M059J (cell line): Measurements from ENCODE around the gene METTL17. TPM values are rescaled to one million over a fixed set of nuclear protein-coding genes. Genes with fewer than 3 reads are reported as not detected.
"Not testable (repeated sequence)": the region's sequence is repeated elsewhere in the genome, so short reads cannot be mapped to it uniquely, and the experiment has no call there.

Experiments
- DNase-seq: peaks from one replicate; pipeline ENCODE4 v3.0.0-alpha.2; 2012; ENCODE audit warnings: low read depth
- total RNA-seq: library from RNA; depleted of rRNA; stranded (reverse); fragments of >200 nt; shearing (Covaris generic); gene quantifications from 2 replicates; pipeline ENCODE4 v1.2.3, GENCODE V29; 2014; rRNA removed

Gene METTL17, protein sequence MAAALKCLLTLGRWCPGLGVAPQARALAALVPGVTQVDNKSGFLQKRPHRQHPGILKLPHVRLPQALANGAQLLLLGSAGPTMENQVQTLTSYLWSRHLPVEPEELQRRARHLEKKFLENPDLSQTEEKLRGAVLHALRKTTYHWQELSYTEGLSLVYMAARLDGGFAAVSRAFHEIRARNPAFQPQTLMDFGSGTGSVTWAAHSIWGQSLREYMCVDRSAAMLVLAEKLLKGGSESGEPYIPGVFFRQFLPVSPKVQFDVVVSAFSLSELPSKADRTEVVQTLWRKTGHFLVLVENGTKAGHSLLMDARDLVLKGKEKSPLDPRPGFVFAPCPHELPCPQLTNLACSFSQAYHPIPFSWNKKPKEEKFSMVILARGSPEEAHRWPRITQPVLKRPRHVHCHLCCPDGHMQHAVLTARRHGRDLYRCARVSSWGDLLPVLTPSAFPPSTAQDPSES
- 57.7 and 66.9 TPM in 2 replicates for total RNA-seq

DNA sequence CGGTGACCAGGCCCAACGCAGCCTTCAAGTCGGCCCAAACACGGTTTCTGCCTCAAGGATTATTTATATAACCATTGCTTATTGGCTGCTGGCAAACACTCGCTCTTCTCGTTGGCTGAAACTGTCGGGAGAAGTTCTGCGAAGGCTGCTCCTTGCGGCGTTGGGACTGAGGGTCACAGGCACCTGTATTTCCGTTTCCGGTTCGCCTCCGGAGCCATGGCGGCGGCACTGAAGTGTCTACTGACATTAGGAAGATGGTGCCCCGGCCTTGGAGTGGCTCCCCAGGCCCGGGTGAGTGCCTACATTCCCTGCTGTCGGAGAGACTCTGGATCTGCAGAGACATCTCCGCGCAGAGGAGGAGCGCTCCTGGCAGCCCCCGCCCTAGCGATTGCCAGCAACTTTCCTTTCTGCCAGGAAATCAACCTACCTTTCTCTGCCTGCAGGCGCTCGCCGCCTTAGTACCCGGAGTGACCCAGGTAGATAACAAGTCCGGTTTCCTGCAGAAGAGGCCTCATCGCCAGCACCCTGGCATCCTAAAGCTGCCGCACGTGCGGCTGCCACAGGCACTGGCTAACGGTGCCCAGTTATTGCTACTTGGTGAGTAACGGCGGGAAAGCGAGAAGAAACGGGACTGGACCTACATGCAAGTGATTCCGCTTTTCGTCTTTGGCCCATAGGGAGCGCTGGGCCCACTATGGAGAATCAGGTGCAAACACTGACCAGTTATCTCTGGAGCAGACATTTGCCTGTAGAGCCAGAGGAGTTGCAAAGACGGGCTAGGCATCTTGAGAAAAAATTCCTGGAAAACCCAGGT, at the start of gene METTL17:
Gene METTL17, plus strand, starts transcription at position 194 of the 814 bp plus-strand sequence. Its CDS starts 23 bp downstream, at position 217.
- DNase-seq, result peak; percentile 96

DNA sequence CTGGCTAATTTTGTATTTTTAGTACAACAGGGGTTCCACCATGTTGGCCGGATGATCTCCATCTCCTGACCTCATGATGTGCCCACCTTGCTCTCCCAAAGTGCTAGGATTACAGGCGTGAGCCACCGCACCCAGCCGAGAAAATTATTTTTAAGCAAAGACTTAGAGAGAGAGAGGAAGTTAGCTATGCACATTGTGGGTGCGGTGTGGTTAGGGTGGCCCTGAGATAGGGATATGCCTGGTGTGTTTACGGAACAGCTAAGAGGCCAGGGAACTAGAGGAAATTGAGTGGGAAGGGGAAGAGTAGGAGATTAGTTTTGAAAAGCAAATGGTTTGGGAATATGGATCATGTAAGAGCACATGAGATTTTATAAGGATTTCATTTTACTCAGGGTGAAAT, 44.6 kb upstream of the METTL17 start:
- DNase-seq, result not testable (repeated sequence)

- DNase-seq, result not testable (repeated sequence)
Observed at GRCh38 chr14:20946707-20947106, 43.1 kb upstream of the METTL17 start.

DNA sequence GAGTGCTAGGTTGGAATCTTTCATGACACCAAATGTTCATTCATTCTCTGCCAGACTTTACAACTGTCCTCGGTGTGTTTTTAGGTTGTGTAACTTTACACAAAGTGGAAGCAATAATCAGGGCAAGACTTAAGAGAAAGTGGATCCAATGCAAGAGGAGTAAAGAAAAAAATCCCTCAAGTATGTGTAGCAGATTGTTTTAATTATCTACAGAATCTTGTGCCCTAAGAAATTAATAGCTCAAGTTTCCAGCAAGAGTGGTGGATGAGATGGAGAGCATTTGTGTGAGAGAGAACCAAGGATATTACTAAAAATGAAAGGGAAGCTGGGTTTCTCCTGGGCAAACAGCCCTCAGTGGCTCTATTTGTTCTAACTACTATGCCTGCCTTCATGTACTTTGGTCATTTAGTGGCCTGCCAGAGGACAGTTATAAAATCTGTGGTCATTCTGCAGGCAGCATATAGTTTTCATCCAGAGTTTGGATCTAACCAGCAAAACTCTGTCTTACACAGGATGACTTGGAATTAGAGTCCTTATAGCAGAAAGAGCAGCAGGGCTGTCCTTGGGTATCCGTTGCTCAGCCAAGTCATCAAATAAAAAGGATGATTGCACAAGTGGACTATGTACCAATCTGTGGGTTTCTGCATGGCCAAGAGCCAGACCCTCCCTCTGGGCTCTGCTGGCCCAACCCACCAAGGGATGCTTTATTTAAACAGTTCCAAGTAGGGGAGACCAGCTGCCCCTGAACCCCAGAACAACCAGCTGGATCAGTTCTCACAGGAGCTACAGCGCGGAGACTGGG, 34.8 kb upstream of the METTL17 start, which contains the start of gene RNASE2:
Gene RNASE2, plus strand, starts transcription at position 752 of the 802 bp plus-strand sequence. CDS start 285 bp downstream, outside the sequence.
- DNase-seq, result not testable (repeated sequence)

- DNase-seq, result not testable (repeated sequence)
Observed at GRCh38 chr14:20955538-20955873, 34.3 kb upstream of the METTL17 start.

- no peak for DNase-seq
Observed at GRCh38 chr14:20956376-20956976, 33.3 kb upstream of the METTL17 start.

- DNase-seq, result not testable (repeated sequence)
Observed at GRCh38 chr14:20958946-20959345, 30.8 kb upstream of the METTL17 start.

- DNase-seq, result peak; percentile 54
Observed at GRCh38 chr14:20969336-20969735, 20.4 kb upstream of the METTL17 start.

DNA sequence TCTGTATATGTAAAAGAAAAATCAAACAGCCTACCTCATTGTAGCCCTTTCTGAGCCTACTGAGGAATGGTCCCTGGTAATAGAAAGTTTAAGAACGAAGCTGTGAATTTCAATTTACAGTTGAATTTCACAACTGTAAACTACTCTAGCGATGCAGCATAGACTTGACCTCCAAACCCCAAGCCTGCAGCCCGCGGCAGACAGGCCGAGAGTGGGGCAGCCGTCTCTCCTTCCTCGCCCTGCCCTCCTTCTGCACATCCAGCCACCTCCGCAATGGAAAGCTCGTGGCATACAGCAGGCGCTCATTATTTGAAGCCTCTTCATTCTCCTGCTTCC, 19.2 kb upstream of the METTL17 start:
- DNase-seq, result no peak

DNA sequence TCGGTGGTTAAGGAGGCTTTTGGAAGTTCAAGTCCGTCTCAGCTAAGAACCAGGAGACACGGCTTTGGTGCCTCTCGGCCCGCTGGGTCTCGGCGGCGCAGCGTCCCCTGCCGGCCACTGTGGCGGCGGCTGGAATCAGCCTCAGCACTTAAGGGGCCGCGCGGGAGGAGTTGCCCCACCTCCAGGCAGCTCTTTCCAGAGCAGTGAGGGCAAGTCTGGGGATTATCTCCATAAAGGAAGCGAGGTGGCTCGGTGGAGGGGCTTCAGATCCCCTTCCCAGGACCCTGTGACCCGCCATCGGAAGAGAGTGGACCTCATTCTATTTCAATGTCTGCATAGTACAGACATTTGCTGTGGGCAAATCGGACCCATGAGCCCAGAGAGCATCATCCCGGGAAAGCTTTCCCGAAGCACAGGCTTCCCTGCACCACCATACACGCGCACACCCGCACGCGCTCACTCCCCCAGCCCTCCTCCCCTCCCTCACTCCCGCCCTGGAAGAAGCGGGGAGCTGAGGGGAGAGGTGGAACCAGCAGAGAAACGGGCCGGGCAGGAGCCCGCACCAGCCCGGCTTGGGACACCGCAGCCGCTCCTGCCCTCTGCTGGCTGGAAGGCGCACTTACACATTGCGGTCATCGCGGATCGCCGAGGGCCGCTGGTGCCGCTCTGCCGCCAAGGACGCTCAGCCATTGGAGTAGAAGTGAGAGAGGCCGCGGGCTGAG, 18.6 kb upstream of the METTL17 start:
- DNase-seq, result peak; percentile 80

GRCh38 chr14:20971705-20972021, 18.1 kb upstream of the METTL17 start:
- no peak for DNase-seq

GRCh38 chr14:20973501-20973900, 16.3 kb upstream of the METTL17 start:
- no peak for DNase-seq

DNA sequence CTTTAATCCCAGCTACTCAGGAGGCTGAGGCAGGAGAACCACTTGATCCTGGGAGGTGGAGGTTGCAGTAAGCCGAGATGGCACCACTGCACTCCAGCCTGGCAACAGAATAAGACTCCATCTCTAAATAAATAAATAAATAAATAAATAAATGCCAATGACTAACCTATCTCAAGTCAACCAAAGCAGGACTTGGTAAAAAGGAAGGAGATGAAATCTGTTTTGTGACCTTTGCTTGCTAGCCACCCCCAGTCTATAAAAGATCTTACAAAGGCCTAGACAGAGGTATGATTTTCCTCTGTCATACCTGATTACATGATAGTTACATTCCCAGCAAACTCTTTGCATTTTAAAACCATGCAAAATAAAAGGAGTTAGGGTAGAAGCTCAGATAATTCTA, 13.5 kb upstream of the METTL17 start:
- DNase-seq, result peak; percentile 8

GRCh38 chr14:20978687-20979086, 11.1 kb upstream of the METTL17 start:
- DNase-seq, result no peak

DNA sequence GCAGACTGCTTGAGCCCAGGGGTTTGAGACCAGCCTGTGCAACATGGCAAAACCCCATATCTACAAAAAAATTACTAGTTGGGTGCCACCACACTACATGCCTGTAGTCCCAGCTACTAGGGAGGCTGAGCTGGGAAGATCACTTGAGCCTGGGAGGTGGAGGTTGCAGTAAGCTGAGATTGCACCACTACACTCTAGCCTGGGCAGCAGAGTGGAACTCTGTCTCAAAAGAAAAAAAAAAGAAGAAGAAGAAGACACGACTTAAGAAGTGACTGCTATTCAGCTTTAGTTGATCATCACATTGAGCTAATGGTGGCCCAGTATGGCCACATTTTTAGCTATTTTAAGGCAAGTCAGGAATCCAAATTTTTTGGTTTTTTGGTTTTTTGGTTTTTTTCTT, 8.9 kb upstream of the METTL17 start:
- DNase-seq, result no peak

DNA sequence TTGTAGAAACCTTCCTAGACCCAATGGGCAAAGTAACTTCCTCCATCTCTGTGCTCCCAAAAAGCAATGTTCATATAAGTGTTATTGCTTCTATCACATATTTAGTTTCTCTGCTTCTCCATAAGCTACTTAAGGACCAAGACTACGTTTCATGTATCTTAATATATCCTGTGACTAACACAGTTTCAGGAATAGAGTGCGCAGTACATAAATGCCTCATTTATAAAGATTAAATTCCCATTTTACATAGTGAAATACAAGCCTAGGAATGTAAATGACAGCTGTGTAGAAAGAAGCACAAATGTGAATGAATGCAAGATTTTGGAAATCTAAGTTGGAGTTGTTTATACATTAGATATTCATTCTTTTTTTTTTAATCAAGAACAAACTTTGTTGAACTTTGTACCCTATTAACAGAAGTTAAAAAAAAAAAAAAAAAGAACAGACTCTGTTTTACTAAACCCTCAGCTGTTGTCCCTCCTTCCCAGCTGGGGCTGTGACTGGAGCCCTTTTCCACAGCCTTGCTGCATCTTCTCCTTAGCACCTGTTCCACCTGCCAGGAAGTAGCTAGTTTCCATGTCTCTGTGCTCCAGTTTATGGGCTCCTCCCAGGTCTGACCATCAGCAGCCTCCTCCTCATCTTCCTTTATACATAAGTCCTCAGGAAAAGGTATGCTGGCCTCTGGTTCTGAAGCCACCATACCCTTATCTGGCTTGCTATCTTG, 7.0 kb upstream of the METTL17 start:
- DNase-seq, result no peak

GRCh38 chr14:20985650-20986049, 4.1 kb upstream of the METTL17 start:
- DNase-seq, result not testable (repeated sequence)

DNA sequence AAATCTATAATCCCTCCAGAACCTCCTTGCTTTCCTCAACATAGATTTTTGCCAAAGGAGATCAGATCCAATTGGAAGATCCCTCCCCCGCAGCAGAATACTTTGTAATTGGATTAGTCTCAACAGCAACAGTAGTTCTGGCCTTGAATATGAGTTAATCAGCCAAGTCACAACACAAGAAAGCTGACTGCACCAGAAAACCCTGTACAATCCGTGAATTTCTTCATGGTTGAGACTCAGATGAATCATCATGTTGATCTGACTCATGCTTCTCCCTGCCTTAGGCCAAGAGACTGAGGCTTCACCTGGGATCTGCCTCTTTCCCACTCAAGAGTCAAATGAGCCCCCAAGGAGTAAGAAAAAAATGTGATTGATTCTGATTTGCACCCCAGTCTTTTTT, 3.0 kb upstream of the METTL17 start:
- peak; percentile 94 for DNase-seq

- peak; percentile 28 for DNase-seq
Observed at GRCh38 chr14:20988717-20989470, 886 bp upstream of the METTL17 start.

DNA sequence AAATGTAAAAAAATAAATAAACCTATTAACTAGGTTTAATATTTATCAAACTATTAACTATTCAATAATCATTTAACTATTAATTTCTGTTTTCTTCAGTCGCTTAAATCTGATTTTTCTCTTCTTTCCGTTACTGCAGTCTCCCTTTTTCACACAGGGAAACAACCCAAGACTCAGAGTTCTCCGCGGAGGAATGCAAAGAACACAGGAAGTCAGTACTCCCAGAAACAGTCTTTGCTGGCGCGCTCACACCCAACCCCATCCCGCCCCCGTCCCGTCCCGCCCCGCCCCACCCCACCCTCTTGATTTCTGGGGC, 351 bp upstream of the METTL17 start:
- no peak for DNase-seq
